ENCODE measurements around the gene PPP4R1.

The PPP4R1 gene

GRCh38 chr18:9507565-9508088 is 106.7 kb downstream of the PPP4R1 start:
- TF ChIP-seq SUZ12 (IDR thresholded peaks at IDR 0.05) = no peak
- no peak for TF ChIP-seq LEF1 (IDR thresholded peaks at IDR 0.05; ENCODE audit: borderline replicate concordance)
- TF ChIP-seq ARNT (IDR thresholded peaks at IDR 0.05) = peak; percentile 50; the same call in 1 of the 2 replicates
- no peak for TF ChIP-seq FOXK2 (IDR thresholded peaks at IDR 0.05)
- TF ChIP-seq FOXM1 (IDR thresholded peaks at IDR 0.05; ENCODE audit: borderline replicate concordance) = no peak
- TF ChIP-seq ELF4 (IDR thresholded peaks at IDR 0.05) = no peak
- TF ChIP-seq FOXA1 (IDR thresholded peaks at IDR 0.05) = no peak
- TF ChIP-seq TARDBP (IDR thresholded peaks at IDR 0.05) = no peak
- no peak for TF ChIP-seq NFRKB (IDR thresholded peaks at IDR 0.05)
- no peak for TF ChIP-seq SP1 (IDR thresholded peaks at IDR 0.05)
- peak; percentile 92 for TF ChIP-seq PKNOX1 (IDR thresholded peaks at IDR 0.05)
- TF ChIP-seq L3MBTL2 (conservative IDR thresholded peaks at IDR 0.05) = no peak
- no peak for TF ChIP-seq HDGF (IDR thresholded peaks at IDR 0.05; ENCODE audit: borderline replicate concordance)
- TF ChIP-seq CTBP1 (IDR thresholded peaks at IDR 0.05; ENCODE audit: borderline replicate concordance) = peak; percentile 79; the same call in 1 of the 2 replicates
- no peak for TF ChIP-seq ZNF384 (IDR thresholded peaks at IDR 0.05)
- TF ChIP-seq BHLHE40 (IDR thresholded peaks at IDR 0.05; ENCODE audit: borderline replicate concordance) = no peak
- DNase-seq (ENCODE audit: extremely low spot score) = no peak
- POLR2A ChIA-PET = no interaction called here
- CTCF ChIA-PET = no interaction called here

- no peak for DNase-seq (ENCODE audit: extremely low spot score)
- CTCF ChIA-PET = no interaction called here
- TF ChIP-seq BHLHE40 (IDR thresholded peaks at IDR 0.05; ENCODE audit: borderline replicate concordance) (no peak), ZNF384 (IDR thresholded peaks at IDR 0.05) (peak; percentile 52; the same call in 1 of the 2 replicates), SUZ12 (IDR thresholded peaks at IDR 0.05) (no peak), PKNOX1 (IDR thresholded peaks at IDR 0.05) (peak; percentile 69)
- POLR2A ChIA-PET = no interaction called here
Measured at GRCh38 chr18:9506046-9506792, 108.1 kb downstream of the PPP4R1 start.

Measured in HEK293T (cell line).